ENCODE results near the gene CAMK2N2. TPM values are rescaled to one million over a fixed set of nuclear protein-coding genes. Genes with fewer than 3 reads are reported as not detected.

CAMK2N2 gene
- total RNA-seq, 1 experiment from 2014 or later: 2.2 TPM

DNA sequence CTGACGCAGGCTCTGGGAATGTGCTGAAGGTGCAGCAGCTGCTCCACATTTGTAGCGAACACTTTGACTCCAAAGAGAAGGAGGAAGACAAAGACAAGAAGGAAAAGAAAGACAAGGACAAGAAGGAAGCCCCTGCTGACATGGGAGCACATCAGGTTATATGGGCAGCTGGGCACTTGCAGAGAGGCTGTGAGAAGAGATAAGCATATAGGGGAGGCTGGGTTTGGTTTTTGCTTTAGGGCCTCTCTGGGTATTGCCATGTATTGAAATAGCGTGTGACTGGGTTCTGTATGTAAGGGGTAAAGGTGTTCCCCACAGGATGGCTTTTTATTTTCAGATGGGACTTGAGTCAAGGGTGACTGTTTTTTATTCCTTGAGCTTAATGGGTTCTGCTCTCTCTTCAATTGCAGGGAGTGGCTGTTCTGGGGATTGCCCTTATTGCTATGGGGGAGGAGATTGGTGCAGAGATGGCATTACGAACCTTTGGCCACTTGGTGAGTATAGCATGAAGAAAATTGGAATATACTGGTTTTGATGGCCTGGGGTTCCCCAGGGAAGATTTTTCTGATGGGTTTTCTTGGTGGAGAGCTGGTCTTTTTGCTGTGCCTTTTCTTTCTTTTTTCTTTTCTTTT lies 45.1 kb upstream of the CAMK2N2 start:
- no peaks in the 10 kb centered on the region for H3K27me3 ChIP-seq (ENCODE audit: insufficient read depth, low read depth)
- intact Hi-C loops (cut with micrococcal nuclease; ENCODE audit: unreplicated experiment): no loop called here
- POLR2A ChIA-PET (ENCODE audit: unreplicated experiment): no interaction called here
- H3K4me2 ChIP-seq: no peak overlapping the region
- TF ChIP-seq EZH2 (IDR thresholded peaks at IDR 0.05; ENCODE audit: low read depth): no peak
- TF ChIP-seq, protein P1, sequence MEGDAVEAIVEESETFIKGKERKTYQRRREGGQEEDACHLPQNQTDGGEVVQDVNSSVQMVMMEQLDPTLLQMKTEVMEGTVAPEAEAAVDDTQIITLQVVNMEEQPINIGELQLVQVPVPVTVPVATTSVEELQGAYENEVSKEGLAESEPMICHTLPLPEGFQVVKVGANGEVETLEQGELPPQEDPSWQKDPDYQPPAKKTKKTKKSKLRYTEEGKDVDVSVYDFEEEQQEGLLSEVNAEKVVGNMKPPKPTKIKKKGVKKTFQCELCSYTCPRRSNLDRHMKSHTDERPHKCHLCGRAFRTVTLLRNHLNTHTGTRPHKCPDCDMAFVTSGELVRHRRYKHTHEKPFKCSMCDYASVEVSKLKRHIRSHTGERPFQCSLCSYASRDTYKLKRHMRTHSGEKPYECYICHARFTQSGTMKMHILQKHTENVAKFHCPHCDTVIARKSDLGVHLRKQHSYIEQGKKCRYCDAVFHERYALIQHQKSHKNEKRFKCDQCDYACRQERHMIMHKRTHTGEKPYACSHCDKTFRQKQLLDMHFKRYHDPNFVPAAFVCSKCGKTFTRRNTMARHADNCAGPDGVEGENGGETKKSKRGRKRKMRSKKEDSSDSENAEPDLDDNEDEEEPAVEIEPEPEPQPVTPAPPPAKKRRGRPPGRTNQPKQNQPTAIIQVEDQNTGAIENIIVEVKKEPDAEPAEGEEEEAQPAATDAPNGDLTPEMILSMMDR (conservative IDR thresholded peaks at IDR 0.05): no peak
- H3K4me1 ChIP-seq (replicated peaks; ENCODE audit: insufficient read depth): peaks cover 2% of the 10 kb centered on the region; the same call in 1 of the 2 replicates
- H3K4me3 ChIP-seq: no peak overlapping the region
- DNase-seq: no peak
- H2AFZ ChIP-seq: no peak overlapping the region
- CTCF ChIA-PET: interaction anchor here (0.6 kb wide), 2 partner anchors 41 to 60 kb away, joined by 3 read pairs; no protein-coding TSS in a partner anchor
- peaks cover 64% of the 10 kb centered on the region for H3K36me3 ChIP-seq (ENCODE audit: low read depth)
- BruUV-seq (replicated peaks): TSS peak; percentile 1
- H3K9me2 ChIP-seq (ENCODE audit: insufficient read depth): no peaks in the 10 kb centered on the region
- peaks cover 35% of the 10 kb centered on the region for H3K79me2 ChIP-seq (ENCODE audit: low read depth)
- peaks cover 52% of the 10 kb centered on the region for H4K20me1 ChIP-seq (ENCODE audit: insufficient read depth)
- H3K27ac ChIP-seq: no peak overlapping the region
- peaks cover 94% of the 10 kb centered on the region for H3F3A ChIP-seq (ENCODE audit: insufficient read depth, low read depth)
- no peaks in the 10 kb centered on the region for H3K9me3 ChIP-seq (ENCODE audit: insufficient read depth, low read depth)

GRCh38 chr3:184305577-184305976 lies 44.2 kb upstream of the CAMK2N2 start:
- no peak overlapping the region for H2AFZ ChIP-seq
- no peaks in the 10 kb centered on the region for H3K9me3 ChIP-seq (ENCODE audit: insufficient read depth, low read depth)
- ChIA-PET CTCF (interaction anchor here (0.6 kb wide), 1 partner anchor 59 kb away, joined by 3 read pairs; no protein-coding TSS in a partner anchor), POLR2A (ENCODE audit: unreplicated experiment) (interaction anchor here (0.6 kb wide), 1 partner anchor 24 kb away, joined by 5 read pairs; no protein-coding TSS in a partner anchor)
- H3K79me2 ChIP-seq (ENCODE audit: low read depth): peaks cover 43% of the 10 kb centered on the region
- H3K4me2 ChIP-seq: no peak overlapping the region
- H3K4me3 ChIP-seq: no peak overlapping the region
- intact Hi-C loops (cut with micrococcal nuclease; ENCODE audit: unreplicated experiment): no loop called here
- peaks cover 94% of the 10 kb centered on the region for H3F3A ChIP-seq (ENCODE audit: insufficient read depth, low read depth)
- H3K9me2 ChIP-seq (ENCODE audit: insufficient read depth): no peaks in the 10 kb centered on the region
- no TSS peak for BruUV-seq (replicated peaks)
- no peaks in the 10 kb centered on the region for H3K27me3 ChIP-seq (ENCODE audit: insufficient read depth, low read depth)
- H3K36me3 ChIP-seq (ENCODE audit: low read depth): peaks cover 73% of the 10 kb centered on the region
- peaks cover 60% of the 10 kb centered on the region for H4K20me1 ChIP-seq (ENCODE audit: insufficient read depth)
- peaks cover 10% of the 10 kb centered on the region for H3K4me1 ChIP-seq (replicated peaks; ENCODE audit: insufficient read depth)
- no peak for TF ChIP-seq EZH2 (IDR thresholded peaks at IDR 0.05; ENCODE audit: low read depth)
- TF ChIP-seq, protein P1 (conservative IDR thresholded peaks at IDR 0.05): peak; percentile 66
- H3K27ac ChIP-seq: no peak overlapping the region
- DNase-seq: peak in 1 of 2 experiments; percentile 55

GRCh38 chr3:184300378-184300720 lies 39.0 kb upstream of the CAMK2N2 start:
- peaks cover 15% of the 10 kb centered on the region for H3K4me1 ChIP-seq (replicated peaks; ENCODE audit: insufficient read depth)
- peaks cover 63% of the 10 kb centered on the region; the same call in 1 of the 2 replicates for H3F3A ChIP-seq (ENCODE audit: insufficient read depth, low read depth)
- intact Hi-C loops (cut with micrococcal nuclease; ENCODE audit: unreplicated experiment): no loop called here
- TF ChIP-seq, protein P1 (conservative IDR thresholded peaks at IDR 0.05): no peak
- no peak for TF ChIP-seq EZH2 (IDR thresholded peaks at IDR 0.05; ENCODE audit: low read depth)
- H3K36me3 ChIP-seq (ENCODE audit: low read depth): peaks cover 49% of the 10 kb centered on the region
- H2AFZ ChIP-seq: no peak overlapping the region
- ChIA-PET POLR2A (ENCODE audit: unreplicated experiment) (no interaction called here), CTCF (no interaction called here)
- peaks cover 58% of the 10 kb centered on the region for H3K79me2 ChIP-seq (ENCODE audit: low read depth)
- no peaks in the 10 kb centered on the region for H3K27me3 ChIP-seq (ENCODE audit: insufficient read depth, low read depth)
- H4K20me1 ChIP-seq (ENCODE audit: insufficient read depth): peaks cover 48% of the 10 kb centered on the region
- H3K27ac ChIP-seq: peak overlapping the region; percentile 57
- H3K4me2 ChIP-seq: peak overlapping the region; percentile 96
- peak in 1 of 2 experiments; percentile 77 for DNase-seq
- no peaks in the 10 kb centered on the region for H3K9me3 ChIP-seq (ENCODE audit: insufficient read depth, low read depth)
- BruUV-seq (replicated peaks): no TSS peak
- no peaks in the 10 kb centered on the region for H3K9me2 ChIP-seq (ENCODE audit: insufficient read depth)
- H3K4me3 ChIP-seq: peak overlapping the region; percentile 100
